Measurements from ENCODE around the gene LSM14B.

Gene LSM14B

GRCh38 chr20:62127799-62128198, 5.5 kb downstream of the LSM14B start:
- no peaks in the 10 kb centered on the region for H3K9me3 Mint-ChIP-seq
- H3K4me3 Mint-ChIP-seq = no peak overlapping the region
- no peaks in the 10 kb centered on the region for H3K27me3 Mint-ChIP-seq
- ATAC-seq (replicated peaks; ENCODE audit: extremely low read depth, poor library complexity, severe bottlenecking) (no peak), DNase-seq (ENCODE audit: low spot score in 2 of 2) (no peak)
- H3K4me1 Mint-ChIP-seq = peaks cover 48% of the 10 kb centered on the region
- H3K27ac Mint-ChIP-seq (ENCODE audit: low read depth) = peak overlapping the region; percentile 14
- H3K36me3 Mint-ChIP-seq (ENCODE audit: insufficient read depth) = peaks cover 43% of the 10 kb centered on the region

- H3K9me3 Mint-ChIP-seq = no peaks in the 10 kb centered on the region
- no peaks in the 10 kb centered on the region for H3K27me3 Mint-ChIP-seq
- H3K4me1 Mint-ChIP-seq = peaks cover 45% of the 10 kb centered on the region
- no peak overlapping the region for H3K27ac Mint-ChIP-seq (ENCODE audit: low read depth)
- no peak overlapping the region for H3K4me3 Mint-ChIP-seq
- ATAC-seq (replicated peaks; ENCODE audit: extremely low read depth, poor library complexity, severe bottlenecking) (no peak), DNase-seq (ENCODE audit: low spot score in 2 of 2) (no peak)
- H3K36me3 Mint-ChIP-seq (ENCODE audit: insufficient read depth) = peaks cover 47% of the 10 kb centered on the region
Observed at GRCh38 chr20:62128502-62128901, 6.2 kb downstream of the LSM14B start.

GRCh38 chr20:62129731-62130531, 7.7 kb downstream of the LSM14B start:
- Mint-ChIP-seq H3K27me3 (no peaks in the 10 kb centered on the region), H3K36me3 (ENCODE audit: insufficient read depth) (peaks cover 53% of the 10 kb centered on the region), H3K4me1 (peaks cover 31% of the 10 kb centered on the region), H3K27ac (ENCODE audit: low read depth) (peak overlapping the region; percentile 65), H3K4me3 (no peak overlapping the region), H3K9me3 (no peaks in the 10 kb centered on the region)
- ATAC-seq (replicated peaks; ENCODE audit: extremely low read depth, poor library complexity, severe bottlenecking) = no peak
- no peak for DNase-seq (ENCODE audit: low spot score in 2 of 2)

GRCh38 chr20:62131560-62132320, 9.5 kb downstream of the LSM14B start:
- H3K4me3 Mint-ChIP-seq = peak overlapping the region; percentile 15
- H3K27ac Mint-ChIP-seq (ENCODE audit: low read depth) = peak overlapping the region; percentile 89

GRCh38 chr20:62132421-62132820, 10.1 kb downstream of the LSM14B start:
- peak overlapping the region; percentile 89 for H3K27ac Mint-ChIP-seq (ENCODE audit: low read depth)
- no peak for ATAC-seq (replicated peaks; ENCODE audit: extremely low read depth, poor library complexity, severe bottlenecking)
- H3K27me3 Mint-ChIP-seq = no peaks in the 10 kb centered on the region
- peaks cover 63% of the 10 kb centered on the region for H3K36me3 Mint-ChIP-seq (ENCODE audit: insufficient read depth)
- H3K4me3 Mint-ChIP-seq = peak overlapping the region; percentile 15
- H3K9me3 Mint-ChIP-seq = no peaks in the 10 kb centered on the region
- no peak for DNase-seq (ENCODE audit: low spot score in 2 of 2)
- peaks cover 42% of the 10 kb centered on the region for H3K4me1 Mint-ChIP-seq

More at GRCh38 chr20:62131560-62132320, 9.5 kb downstream of the LSM14B start:
- peaks cover 37% of the 10 kb centered on the region for H3K4me1 Mint-ChIP-seq
- H3K27me3 Mint-ChIP-seq = no peaks in the 10 kb centered on the region
- H3K36me3 Mint-ChIP-seq (ENCODE audit: insufficient read depth) = peaks cover 59% of the 10 kb centered on the region
- ATAC-seq (replicated peaks; ENCODE audit: extremely low read depth, poor library complexity, severe bottlenecking) (no peak), DNase-seq (ENCODE audit: low spot score in 2 of 2) (no peak)
- no peaks in the 10 kb centered on the region for H3K9me3 Mint-ChIP-seq

- peak overlapping the region; percentile 48 for H3K4me3 Mint-ChIP-seq
- H3K9me3 Mint-ChIP-seq = no peaks in the 10 kb centered on the region
- peaks cover 43% of the 10 kb centered on the region for H3K4me1 Mint-ChIP-seq
- H3K27ac Mint-ChIP-seq (ENCODE audit: low read depth) = peak overlapping the region; percentile 89
- peaks cover 66% of the 10 kb centered on the region for H3K36me3 Mint-ChIP-seq (ENCODE audit: insufficient read depth)
- ATAC-seq (replicated peaks; ENCODE audit: extremely low read depth, poor library complexity, severe bottlenecking) (no peak), DNase-seq (ENCODE audit: low spot score in 2 of 2) (no peak)
- H3K27me3 Mint-ChIP-seq = no peaks in the 10 kb centered on the region
Observed at GRCh38 chr20:62133051-62133845, 11.0 kb downstream of the LSM14B start.

- Mint-ChIP-seq H3K4me1 (peaks cover 37% of the 10 kb centered on the region), H3K36me3 (ENCODE audit: insufficient read depth) (peaks cover 69% of the 10 kb centered on the region), H3K4me3 (no peak overlapping the region), H3K27ac (ENCODE audit: low read depth) (no peak overlapping the region), H3K9me3 (no peaks in the 10 kb centered on the region), H3K27me3 (no peaks in the 10 kb centered on the region)
- no peak for ATAC-seq (replicated peaks; ENCODE audit: extremely low read depth, poor library complexity, severe bottlenecking)
- no peak for DNase-seq (ENCODE audit: low spot score in 2 of 2)
Observed at GRCh38 chr20:62133864-62134263, 11.6 kb downstream of the LSM14B start.

GRCh38 chr20:62134735-62135231, 12.5 kb downstream of the LSM14B start:
- H3K4me3 Mint-ChIP-seq = no peak overlapping the region

GRCh38 chr20:62135573-62136266, 13.4 kb downstream of the LSM14B start:
- H3K4me3 Mint-ChIP-seq = no peak overlapping the region
- no peaks in the 10 kb centered on the region for H3K9me3 Mint-ChIP-seq
- peak overlapping the region; percentile 38 for H3K27ac Mint-ChIP-seq (ENCODE audit: low read depth)
- H3K4me1 Mint-ChIP-seq = peaks cover 41% of the 10 kb centered on the region
- ATAC-seq (replicated peaks; ENCODE audit: extremely low read depth, poor library complexity, severe bottlenecking) = no peak
- no peak for DNase-seq (ENCODE audit: low spot score in 2 of 2)
- H3K27me3 Mint-ChIP-seq = no peaks in the 10 kb centered on the region
- peaks cover 76% of the 10 kb centered on the region for H3K36me3 Mint-ChIP-seq (ENCODE audit: insufficient read depth)

More at GRCh38 chr20:62134735-62135231, 12.5 kb downstream of the LSM14B start:
- no peak for DNase-seq (ENCODE audit: low spot score in 2 of 2)
- ATAC-seq (replicated peaks; ENCODE audit: extremely low read depth, poor library complexity, severe bottlenecking) = no peak
- peaks cover 75% of the 10 kb centered on the region for H3K36me3 Mint-ChIP-seq (ENCODE audit: insufficient read depth)
- no peaks in the 10 kb centered on the region for H3K9me3 Mint-ChIP-seq
- H3K27ac Mint-ChIP-seq (ENCODE audit: low read depth) = peak overlapping the region; percentile 38
- H3K4me1 Mint-ChIP-seq = peaks cover 37% of the 10 kb centered on the region
- H3K27me3 Mint-ChIP-seq = no peaks in the 10 kb centered on the region

GRCh38 chr20:62136283-62137091, 14.2 kb downstream of the LSM14B start:
- Mint-ChIP-seq H3K36me3 (ENCODE audit: insufficient read depth) (peaks cover 76% of the 10 kb centered on the region), H3K4me3 (no peak overlapping the region)
- DNase-seq (ENCODE audit: low spot score in 2 of 2) = peak; percentile 57 to 63

GRCh38 chr20:62137092-62137384, 14.8 kb downstream of the LSM14B start:
- Mint-ChIP-seq H3K4me3 (no peak overlapping the region), H3K4me1 (peaks cover 44% of the 10 kb centered on the region), H3K27me3 (no peaks in the 10 kb centered on the region), H3K27ac (ENCODE audit: low read depth) (peak overlapping the region; percentile 33), H3K36me3 (ENCODE audit: insufficient read depth) (peaks cover 78% of the 10 kb centered on the region), H3K9me3 (no peaks in the 10 kb centered on the region)
- no peak for DNase-seq (ENCODE audit: low spot score in 2 of 2)
- no peak for ATAC-seq (replicated peaks; ENCODE audit: extremely low read depth, poor library complexity, severe bottlenecking)

More at GRCh38 chr20:62136283-62137091, 14.2 kb downstream of the LSM14B start:
- ATAC-seq (replicated peaks; ENCODE audit: extremely low read depth, poor library complexity, severe bottlenecking) = peak; percentile 37
- H3K27ac Mint-ChIP-seq (ENCODE audit: low read depth) = peak overlapping the region; percentile 33
- H3K4me1 Mint-ChIP-seq = peaks cover 42% of the 10 kb centered on the region
- H3K27me3 Mint-ChIP-seq = no peaks in the 10 kb centered on the region
- H3K9me3 Mint-ChIP-seq = no peaks in the 10 kb centered on the region
